Panc1 (cell line): ENCODE results near the gene MRC1. TPM values are rescaled to one million over a fixed set of nuclear protein-coding genes. Genes with fewer than 3 reads are reported as not detected.

Source experiments
- ATAC-seq: fragments of 200-7000 bp; cut with Tn5 transposase; 2 replicates; pipeline ENCODE4 v1.9.1; 2020; ENCODE audit warnings: mild to moderate bottlenecking, moderate library complexity
- BruUV-seq: library from RNA; stranded (reverse); fragments of 400-500 nt; replicated peaks from 2 replicates; lab custom pipeline; 2021; lab: Mats Ljungman, UMichigan
- CTCF ChIA-PET: fragments of 300-600 bp; sonication (Branson Sonifier 250); formaldehyde crosslinking; loops from one replicate; lab custom pipeline; 2022; ENCODE audit warnings: antibody characterized with exemption; lab: Charles Lee
- POLR2A ChIA-PET: fragments of 300-600 bp; sonication (Branson Sonifier 250); formaldehyde crosslinking; loops from one replicate; lab custom pipeline; 2022; ENCODE audit warnings: antibody characterized with exemption; lab: Charles Lee
- DNase-seq: peaks from one replicate; pipeline ENCODE4 v3.0.0-alpha.2; 2010; ENCODE audit warnings: low read depth, low spot score
- H3K27ac ChIP-seq: 2 replicates; pipeline ENCODE4 v1.5.1; 2011; ENCODE audit warnings: mild to moderate bottlenecking, low read length, inconsistent platforms
- H3K27me3 ChIP-seq: fragments of 200-500 bp; sonication (Bioruptor generic); 2 replicates; pipeline ENCODE4 v1.6.0; 2014; ENCODE audit warnings: low read length, inconsistent platforms; ENCODE audit not compliant: control insufficient read depth, insufficient read depth
- H3K36me3 ChIP-seq: fragments of 200-500 bp; sonication (Bioruptor generic); 2 replicates; pipeline ENCODE4 v1.5.1; 2014; ENCODE audit warnings: inconsistent platforms, mild to moderate bottlenecking, low read length, moderate library complexity; ENCODE audit not compliant: control insufficient read depth, insufficient read depth
- H3K4me1 ChIP-seq: 2 replicates; pipeline ENCODE4 v1.5.1; 2011; ENCODE audit warnings: inconsistent platforms, mild to moderate bottlenecking, low read length, moderate library complexity; ENCODE audit not compliant: control insufficient read depth, insufficient read depth
- H3K4me3 ChIP-seq, 2 experiments: 2 replicates each; pipeline ENCODE4 v1.5.1; 2011 to 2012; ENCODE audit warnings: low read depth in 2 of 2, low read length in 2 of 2, mild to moderate bottlenecking in 2 of 2, inconsistent platforms in 1 of 2, moderate library complexity in 1 of 2
- H3K9me3 ChIP-seq: fragments of 200-500 bp; sonication (Bioruptor generic); 2 replicates; pipeline ENCODE4 v1.5.1; 2014; ENCODE audit warnings: low read depth, mild to moderate bottlenecking, inconsistent platforms, low read length, moderate library complexity; ENCODE audit not compliant: control insufficient read depth, insufficient read depth
- CTCF ChIP-seq: fragments of 450-650 bp; IDR thresholded peaks from 2 replicates; pipeline ENCODE4 v1.5.1; 2017; ENCODE audit warnings: mild to moderate bottlenecking
- POLR2AphosphoS5 ChIP-seq: IDR thresholded peaks from 2 replicates; pipeline ENCODE4 v1.6.1; 2012; ENCODE audit warnings: mild to moderate bottlenecking, low read depth, low read length, moderate library complexity
- REST ChIP-seq, 2 experiments: IDR thresholded peaks; 2 replicates each; pipeline ENCODE4 v1.6.1; 2011 to 2012; ENCODE audit warnings: low read depth in 2 of 2, control low read depth in 1 of 2, low read length in 1 of 2, mild to moderate bottlenecking in 1 of 2, moderate library complexity in 1 of 2; ENCODE audit not compliant: insufficient read depth in 1 of 2
- SIN3A ChIP-seq: IDR thresholded peaks from 2 replicates; pipeline ENCODE4 v1.6.1; 2012; ENCODE audit warnings: low read depth, mild to moderate bottlenecking, low read length, moderate library complexity, borderline replicate concordance; ENCODE audit not compliant: insufficient read depth
- TCF7L2 ChIP-seq: IDR thresholded peaks from 2 replicates; pipeline ENCODE4 v1.6.1; 2011; ENCODE audit warnings: mild to moderate bottlenecking, low read depth, low read length, inconsistent platforms
- in situ Hi-C: cut with HindIII; loops from 2 replicates; pipeline ENCODE4 v1.10.0; 2016; ENCODE audit warnings: low sequenced_read_pairs, low pct_unique_long_range_greater_than_20kb
- intact Hi-C: fragments of 100-400 bp; cut with micrococcal nuclease; formaldehyde crosslinking; loops from one replicate; pipeline ENCODE4 v1.10.0; 2022; ENCODE audit not compliant: unreplicated experiment
- total RNA-seq: library from RNA; stranded (reverse); gene quantifications from one replicate; pipeline ENCODE4 v1.2.1, GENCODE V29; 2021; ENCODE audit not compliant: unreplicated experiment

MRC1 gene
- total RNA-seq, 1 experiment from 2014 or later, result 0.21 TPM

- intact Hi-C loops, result no loop called here
- in situ Hi-C loops, result no loop called here
- no peak for DNase-seq
Measured at GRCh38 chr10:17841050-17841449, 31.9 kb downstream of the MRC1 start.

GRCh38 chr10:17842641-17843040 lies 33.5 kb downstream of the MRC1 start:
- ATAC-seq (no peak), DNase-seq (no peak)
- H3K4me1 ChIP-seq, result peaks cover 3% of the 10 kb centered on the region; the same call in 1 of the 2 replicates
- no peaks in the 10 kb centered on the region for H3K27me3 ChIP-seq
- TF ChIP-seq REST (IDR thresholded peaks at IDR 0.05; ENCODE audit: insufficient read depth in 1 of 2, low read depth in 2 of 2, low read length in 1 of 2), result no peak
- no peak for TF ChIP-seq TCF7L2
- no peak for TF ChIP-seq POLR2AphosphoS5
- TF ChIP-seq SIN3A, result no peak
- no peak for TF ChIP-seq CTCF
- intact Hi-C loops (no loop called here), in situ Hi-C loops (no loop called here)
- H3K27ac ChIP-seq, result no peak overlapping the region
- H3K36me3 ChIP-seq, result no peaks in the 10 kb centered on the region
- no peaks in the 10 kb centered on the region for H3K9me3 ChIP-seq
- H3K4me3 ChIP-seq, result no peak overlapping the region
- no TSS peak for BruUV-seq
- POLR2A ChIA-PET, result no interaction called here
- CTCF ChIA-PET, result no interaction called here

More at GRCh38 chr10:17841050-17841449, 31.9 kb downstream of the MRC1 start:
- Histone ChIP-seq H3K9me3 (no peaks in the 10 kb centered on the region), H3K27me3 (no peaks in the 10 kb centered on the region), H3K27ac (no peak overlapping the region), H3K4me3 (no peak overlapping the region), H3K36me3 (no peaks in the 10 kb centered on the region), H3K4me1 (peaks cover 6% of the 10 kb centered on the region)
- POLR2A ChIA-PET, result no interaction called here
- BruUV-seq, result no TSS peak
- TF ChIP-seq TCF7L2 (no peak), POLR2AphosphoS5 (no peak), REST (IDR thresholded peaks at IDR 0.05; ENCODE audit: insufficient read depth in 1 of 2, low read depth in 2 of 2, low read length in 1 of 2) (no peak), SIN3A (no peak), CTCF (no peak)
- CTCF ChIA-PET, result no interaction called here
- no peak for ATAC-seq
